ENCODE data around the gene KRTAP10-3. TPM values are rescaled to one million over a fixed set of nuclear protein-coding genes. Genes with fewer than 3 reads are reported as not detected.

Gene KRTAP10-3
- total and polyA plus RNA-seq, 2 donors (not counting 1 experiment from before 2014, with no cell fraction given) = not detected

DNA sequence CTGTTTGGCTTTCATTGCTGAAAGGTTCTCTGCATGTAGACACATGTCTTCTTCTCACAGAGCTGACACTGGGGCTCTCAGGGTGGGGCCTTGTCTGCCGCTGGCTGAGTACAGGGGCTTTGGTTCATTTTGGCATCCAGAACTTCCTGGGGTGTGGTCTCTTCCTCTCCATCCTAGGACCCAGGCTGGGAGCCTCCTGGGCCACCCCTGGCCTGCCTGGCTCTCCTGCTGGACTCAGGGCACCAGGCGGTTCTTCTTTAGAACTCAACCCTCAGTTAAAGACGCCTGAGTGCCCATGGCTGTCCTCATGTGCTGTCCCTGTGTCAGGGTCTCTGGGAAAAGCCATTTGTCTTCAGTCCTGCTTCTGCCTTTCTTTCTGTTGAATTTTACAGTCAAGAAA is 27.3 kb upstream of the KRTAP10-3 start:
- no peak for DNase-seq (ENCODE audit: low read depth in 2 of 2)
- Histone ChIP-seq H3K4me2 (ENCODE audit: extremely low read depth, insufficient read depth, low read length) (no peak overlapping the region), H3K4me1 (ENCODE audit: control insufficient read depth, extremely low read depth, insufficient read depth, low read length) (no peaks in the 10 kb centered on the region), H3K4me3 (replicated peaks in 1 of 4; ENCODE audit: control extremely low read depth in 1 of 4, insufficient read depth in 1 of 4, low read depth in 3 of 4, low read length in 4 of 4) (no peak overlapping the region), H3K27me3 (ENCODE audit: control insufficient read depth, insufficient read depth, low read length) (no peaks in the 10 kb centered on the region), H2AFZ (ENCODE audit: low read length) (no peak overlapping the region), H3K27ac (ENCODE audit: insufficient read depth, low read length) (no peak overlapping the region), H4K20me1 (ENCODE audit: control insufficient read depth, extremely low read depth, insufficient read depth, low read length) (no peaks in the 10 kb centered on the region), H3K9ac (ENCODE audit: insufficient read depth, low read length) (no peak overlapping the region), H3K36me3 (ENCODE audit: control insufficient read depth, insufficient read depth, low read length) (no peaks in the 10 kb centered on the region), H3K9me3 (ENCODE audit: control insufficient read depth, insufficient read depth, low read depth, low read length) (no peaks in the 10 kb centered on the region), H3K79me2 (ENCODE audit: control insufficient read depth, insufficient read depth, low read length) (no peaks in the 10 kb centered on the region)
- TF ChIP-seq EZH2 (IDR thresholded peaks at IDR 0.05; ENCODE audit: low read length, missing control alignments) = no peak
- TF ChIP-seq, protein P1, sequence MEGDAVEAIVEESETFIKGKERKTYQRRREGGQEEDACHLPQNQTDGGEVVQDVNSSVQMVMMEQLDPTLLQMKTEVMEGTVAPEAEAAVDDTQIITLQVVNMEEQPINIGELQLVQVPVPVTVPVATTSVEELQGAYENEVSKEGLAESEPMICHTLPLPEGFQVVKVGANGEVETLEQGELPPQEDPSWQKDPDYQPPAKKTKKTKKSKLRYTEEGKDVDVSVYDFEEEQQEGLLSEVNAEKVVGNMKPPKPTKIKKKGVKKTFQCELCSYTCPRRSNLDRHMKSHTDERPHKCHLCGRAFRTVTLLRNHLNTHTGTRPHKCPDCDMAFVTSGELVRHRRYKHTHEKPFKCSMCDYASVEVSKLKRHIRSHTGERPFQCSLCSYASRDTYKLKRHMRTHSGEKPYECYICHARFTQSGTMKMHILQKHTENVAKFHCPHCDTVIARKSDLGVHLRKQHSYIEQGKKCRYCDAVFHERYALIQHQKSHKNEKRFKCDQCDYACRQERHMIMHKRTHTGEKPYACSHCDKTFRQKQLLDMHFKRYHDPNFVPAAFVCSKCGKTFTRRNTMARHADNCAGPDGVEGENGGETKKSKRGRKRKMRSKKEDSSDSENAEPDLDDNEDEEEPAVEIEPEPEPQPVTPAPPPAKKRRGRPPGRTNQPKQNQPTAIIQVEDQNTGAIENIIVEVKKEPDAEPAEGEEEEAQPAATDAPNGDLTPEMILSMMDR (conservative IDR thresholded peaks at IDR 0.05 in 1 of 2, IDR thresholded peaks at IDR 0.05 in 1 of 2; ENCODE audit: low read depth in 1 of 2, low read length in 2 of 2) = no peak

DNA sequence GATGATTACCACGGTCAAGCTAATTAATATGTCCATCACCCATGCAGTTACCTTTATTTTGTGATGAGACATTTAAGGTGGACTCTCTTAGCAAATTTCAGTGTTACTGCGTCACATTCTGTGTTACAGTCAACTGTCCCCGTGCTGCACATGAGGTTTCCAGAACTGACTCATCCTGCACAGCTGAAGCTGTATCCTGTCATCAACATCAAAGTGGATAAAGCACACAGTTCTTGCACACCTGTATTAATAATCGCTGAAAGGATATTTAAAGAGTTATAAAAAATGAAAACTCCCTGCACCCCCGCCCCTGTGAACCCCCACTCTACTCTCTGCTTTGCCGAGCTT is 25.2 kb upstream of the KRTAP10-3 start:
- Histone ChIP-seq H3K79me2 (ENCODE audit: control insufficient read depth, insufficient read depth, low read length) (no peaks in the 10 kb centered on the region), H2AFZ (ENCODE audit: low read length) (no peak overlapping the region), H3K9ac (ENCODE audit: insufficient read depth, low read length) (no peak overlapping the region), H3K27me3 (ENCODE audit: control insufficient read depth, insufficient read depth, low read length) (no peaks in the 10 kb centered on the region), H3K9me3 (ENCODE audit: control insufficient read depth, insufficient read depth, low read depth, low read length) (no peaks in the 10 kb centered on the region), H3K36me3 (ENCODE audit: control insufficient read depth, insufficient read depth, low read length) (no peaks in the 10 kb centered on the region), H4K20me1 (ENCODE audit: control insufficient read depth, extremely low read depth, insufficient read depth, low read length) (no peaks in the 10 kb centered on the region), H3K4me2 (ENCODE audit: extremely low read depth, insufficient read depth, low read length) (no peak overlapping the region), H3K4me3 (replicated peaks in 1 of 4; ENCODE audit: control extremely low read depth in 1 of 4, insufficient read depth in 1 of 4, low read depth in 3 of 4, low read length in 4 of 4) (no peak overlapping the region), H3K27ac (ENCODE audit: insufficient read depth, low read length) (no peak overlapping the region), H3K4me1 (ENCODE audit: control insufficient read depth, extremely low read depth, insufficient read depth, low read length) (no peaks in the 10 kb centered on the region)
- TF ChIP-seq, protein P1 (conservative IDR thresholded peaks at IDR 0.05 in 1 of 2, IDR thresholded peaks at IDR 0.05 in 1 of 2; ENCODE audit: low read depth in 1 of 2, low read length in 2 of 2) = no peak
- no peak for TF ChIP-seq EZH2 (IDR thresholded peaks at IDR 0.05; ENCODE audit: low read length, missing control alignments)
- no peak for DNase-seq (ENCODE audit: low read depth in 2 of 2)

DNA sequence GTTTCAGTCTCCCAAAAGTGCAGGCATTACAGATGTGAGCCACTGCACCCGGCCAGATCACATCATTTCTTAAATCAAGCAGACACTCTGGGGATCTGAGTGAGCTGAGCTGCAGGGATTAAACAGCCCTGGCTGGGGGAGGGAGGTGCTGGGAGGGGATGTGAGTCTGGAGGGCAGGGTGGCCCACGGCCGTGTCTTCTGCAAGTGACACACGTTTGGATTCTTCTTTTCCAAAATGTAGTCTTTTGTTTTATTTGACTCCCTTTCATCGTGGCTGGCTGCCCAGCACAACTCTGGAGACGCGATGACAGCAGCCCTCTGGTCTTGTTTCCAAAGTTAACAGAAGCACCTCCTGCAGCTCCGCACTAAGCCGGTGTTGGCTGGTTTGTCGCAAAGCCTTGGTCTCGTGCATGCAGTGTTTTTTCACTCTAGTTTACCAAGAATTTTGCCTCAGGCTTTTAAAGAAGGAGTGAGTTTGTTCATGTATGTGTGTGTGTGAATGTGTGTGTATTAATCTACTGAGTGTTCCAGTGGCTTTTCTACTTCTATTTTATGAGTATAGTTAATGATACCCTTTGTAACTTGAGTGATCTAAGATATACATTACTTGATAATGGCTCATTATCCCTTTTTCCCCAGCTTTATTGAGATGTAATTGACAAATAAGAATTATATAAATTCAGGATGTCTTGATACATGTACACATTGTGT is 24.6 kb upstream of the KRTAP10-3 start:
- H3K27ac ChIP-seq (ENCODE audit: insufficient read depth, low read length) = no peak overlapping the region
- H3K4me1 ChIP-seq (ENCODE audit: control insufficient read depth, extremely low read depth, insufficient read depth, low read length) = no peaks in the 10 kb centered on the region
- H3K79me2 ChIP-seq (ENCODE audit: control insufficient read depth, insufficient read depth, low read length) = no peaks in the 10 kb centered on the region
- TF ChIP-seq, protein P1 (conservative IDR thresholded peaks at IDR 0.05 in 1 of 2, IDR thresholded peaks at IDR 0.05 in 1 of 2; ENCODE audit: low read depth in 1 of 2, low read length in 2 of 2) = no peak
- no peak for TF ChIP-seq EZH2 (IDR thresholded peaks at IDR 0.05; ENCODE audit: low read length, missing control alignments)
- no peaks in the 10 kb centered on the region for H3K27me3 ChIP-seq (ENCODE audit: control insufficient read depth, insufficient read depth, low read length)
- H2AFZ ChIP-seq (ENCODE audit: low read length) = no peak overlapping the region
- no peak overlapping the region for H3K4me2 ChIP-seq (ENCODE audit: extremely low read depth, insufficient read depth, low read length)
- no peaks in the 10 kb centered on the region for H3K9me3 ChIP-seq (ENCODE audit: control insufficient read depth, insufficient read depth, low read depth, low read length)
- H3K36me3 ChIP-seq (ENCODE audit: control insufficient read depth, insufficient read depth, low read length) = no peaks in the 10 kb centered on the region
- no peak overlapping the region for H3K9ac ChIP-seq (ENCODE audit: insufficient read depth, low read length)
- DNase-seq (ENCODE audit: low read depth in 2 of 2) = no peak
- no peak overlapping the region for H3K4me3 ChIP-seq (replicated peaks in 1 of 4; ENCODE audit: control extremely low read depth in 1 of 4, insufficient read depth in 1 of 4, low read depth in 3 of 4, low read length in 4 of 4)
- no peaks in the 10 kb centered on the region for H4K20me1 ChIP-seq (ENCODE audit: control insufficient read depth, extremely low read depth, insufficient read depth, low read length)
